GM12878 (cell line): ENCODE measurements around the gene SLX4IP. TPM values are rescaled to one million over a fixed set of nuclear protein-coding genes. Genes with fewer than 3 reads are reported as not detected.

ENCODE experiments used
- ATAC-seq: fragments of 200-7000 bp; cut with Tn5 transposase; 3 replicates; pipeline ENCODE4 v1.9.1; 2020; ENCODE audit warnings: mild to moderate bottlenecking, moderate library complexity
- BruUV-seq: library from RNA; stranded (reverse); fragments of 400-500 nt; replicated peaks from 2 replicates; lab custom pipeline; 2021; lab: Mats Ljungman, UMichigan
- CTCF ChIA-PET: fragments of 300-600 bp; sonication (Branson Sonifier 250); formaldehyde crosslinking; extraction: SDS; loops from one replicate; lab custom pipeline; 2021; ENCODE audit warnings: inconsistent platforms; lab: Yijun Ruan, JAX
- POLR2A ChIA-PET: fragments of 350-600 bp; formaldehyde crosslinking; extraction: SDS; loops from one replicate; lab custom pipeline; 2021; ENCODE audit warnings: inconsistent platforms; lab: Charles Lee
- RAD21 ChIA-PET: fragments of 300-600 bp; sonication (Branson Sonifier 250); formaldehyde crosslinking; loops from one replicate; lab custom pipeline; 2023; ENCODE audit warnings: antibody characterized with exemption; ENCODE audit not compliant: unreplicated experiment; lab: Charles Lee
- SMC1A ChIA-PET: fragments of 300-600 bp; sonication (Branson Sonifier 250); formaldehyde crosslinking; loops from one replicate; lab custom pipeline; 2023; ENCODE audit not compliant: unreplicated experiment, uncharacterized antibody; lab: Charles Lee
- DNase-seq: peaks from one replicate; pipeline ENCODE4 v3.0.0-alpha.2; 2011; ENCODE audit warnings: low read depth, low spot score
- FAIRE-seq: peaks from 3 replicates; lab custom pipeline; 2011; peaks lifted over from hg19 to GRCh38; lab: Jason Lieb, UNC
- H2AFZ ChIP-seq: 2 replicates; pipeline ENCODE4 v1.6.0; 2011; ENCODE audit warnings: low read depth, low read length, control low read depth; ENCODE audit not compliant: control insufficient read depth
- H3K27ac ChIP-seq: 2 replicates; pipeline ENCODE4 v1.5.1; 2011; ENCODE audit warnings: control low read depth; ENCODE audit not compliant: control insufficient read depth, insufficient read depth
- H3K27me3 ChIP-seq, 2 experiments: replicated peaks in 1 of 2; 2 replicates each; pipeline versions ENCODE4 v1.6.0 to v1.6.1; 2011; ENCODE audit warnings: low read length in 1 of 2; ENCODE audit not compliant: control insufficient read depth in 2 of 2, insufficient read depth in 2 of 2
- H3K36me3 ChIP-seq, 2 experiments: 2 replicates each; pipeline ENCODE4 v1.5.1; 2011; ENCODE audit warnings: low read length in 1 of 2; ENCODE audit not compliant: control insufficient read depth in 2 of 2, insufficient read depth in 2 of 2
- H3K4me1 ChIP-seq: 2 replicates; pipeline ENCODE4 v1.6.1; 2011; ENCODE audit warnings: mild to moderate bottlenecking, low read length, moderate library complexity, mixed read lengths; ENCODE audit not compliant: control insufficient read depth, insufficient read depth
- H3K4me2 ChIP-seq: 2 replicates; pipeline ENCODE4 v1.6.0; 2011; ENCODE audit warnings: control low read depth; ENCODE audit not compliant: control insufficient read depth, insufficient read depth
- H3K4me3 ChIP-seq: fragments of 200-600 bp; sonication (generic); 2 replicates; pipeline ENCODE4 v1.5.1; 2016
- H3K79me2 ChIP-seq: 2 replicates; pipeline ENCODE4 v1.6.0; 2011; ENCODE audit warnings: low read length; ENCODE audit not compliant: control insufficient read depth, insufficient read depth
- H3K9ac ChIP-seq: 2 replicates; pipeline ENCODE4 v1.8.0; 2011; ENCODE audit warnings: low read length, control low read depth, mixed read lengths; ENCODE audit not compliant: control insufficient read depth, insufficient read depth
- H3K9me3 ChIP-seq: replicated peaks from 3 replicates; pipeline ENCODE4 v1.5.1; 2011; ENCODE audit warnings: mild to moderate bottlenecking, low read length; ENCODE audit not compliant: control insufficient read depth, insufficient read depth
- H4K20me1 ChIP-seq: 2 replicates; pipeline ENCODE4 v1.6.0; 2011; ENCODE audit not compliant: control insufficient read depth, insufficient read depth
- BCLAF1 ChIP-seq: fragments of 450-650 bp; IDR thresholded peaks from 2 replicates; pipeline ENCODE4 v1.6.1; 2017; ENCODE audit warnings: antibody characterized with exemption, mild to moderate bottlenecking, moderate library complexity
- CBX5 ChIP-seq: sonication (generic); IDR thresholded peaks from 2 replicates; pipeline ENCODE4 v1.6.1; 2016; ENCODE audit warnings: low read depth, moderate library complexity, mild to moderate bottlenecking, inconsistent platforms
- EED ChIP-seq: sonication (generic); IDR thresholded peaks from 2 replicates; pipeline ENCODE4 v1.6.1; 2016; ENCODE audit warnings: antibody characterized with exemption, low read depth
- EP300 ChIP-seq, 2 experiments: fragments of 150-350 bp in 1 of 2; IDR thresholded peaks; 2 replicates each; pipeline ENCODE4 v1.6.1; 2011 to 2012; ENCODE audit warnings: low read depth in 2 of 2, low read length in 2 of 2, borderline replicate concordance in 1 of 2, improper control_type of control experiment in 1 of 2, inconsistent platforms in 1 of 2; ENCODE audit not compliant: control insufficient read depth in 1 of 2
- FOXK2 ChIP-seq: fragments of 450-650 bp; IDR thresholded peaks from 2 replicates; pipeline ENCODE4 v1.6.1; 2017; ENCODE audit warnings: mild to moderate bottlenecking, moderate library complexity
- RAD51 ChIP-seq: fragments of 450-650 bp; IDR thresholded peaks from 2 replicates; pipeline ENCODE4 v1.6.1; 2016; ENCODE audit warnings: moderate library complexity, mild to moderate bottlenecking, inconsistent platforms
- RFX5 ChIP-seq: IDR thresholded peaks from 2 replicates; pipeline ENCODE4 v1.6.1; 2011; ENCODE audit warnings: low read depth, low read length, improper control_type of control experiment
- STAT1 ChIP-seq: fragments of 450-650 bp; conservative IDR thresholded peaks from 2 replicates; pipeline ENCODE4 v1.6.1; 2014; ENCODE audit warnings: antibody characterized with exemption, mild to moderate bottlenecking
- ZBED1 ChIP-seq: IDR thresholded peaks from 2 replicates; pipeline ENCODE4 v1.6.1; 2016; ENCODE audit warnings: borderline replicate concordance
- WGBS: methylation state at CpG from one replicate; pipeline ENCODE4 v1.1.6; 2016; ENCODE audit warnings: low lambda C conversion rate; ENCODE audit not compliant: insufficient replicate concordance, insufficient coverage; ENCODE audit errors: missing lambda C conversion rate; 5-methylcytosine and 5-hydroxymethylcytosine counted together
- in situ Hi-C: fragments of 300-500 bp; cut with MboI; formaldehyde crosslinking; loops from 9 replicates; pipeline ENCODE4 v1.14.3; 2018; ENCODE audit warnings: mixed read lengths
- intact Hi-C: fragments of 100-400 bp; cut with micrococcal nuclease; formaldehyde crosslinking; loops from one replicate; pipeline ENCODE4 v1.14.2; 2022; ENCODE audit not compliant: unreplicated experiment
- polyA plus RNA-seq, 11 experiments: library from polyadenylated mRNA; depleted of rRNA in 4 of 11; unstranded in 6 of 11; stranded (reverse) in 5 of 11; fragments of >200 nt; fragmentation: Nextera tagmentation in 4 of 11; fragmentation: Illumina TruSeq in 1 of 11; extraction: Ambion mirVana in 4 of 11; extraction: Trizol in 1 of 11; gene quantifications; 1 replicate in 1 of 11; 2 replicates in 10 of 11; pipeline versions ENCODE4 v1.2.1 to v1.2.3, GENCODE V29; 2011 to 2016; ENCODE audit warnings: inconsistent platforms in 2 of 11, missing spikeins in 2 of 11, low read depth in 1 of 11
- total RNA-seq, 4 experiments: library from RNA; depleted of rRNA in 3 of 4; stranded (reverse); fragments of >200 nt in 3 of 4; fragmentation: Illumina TruSeq in 1 of 4; extraction: Trizol in 1 of 4; gene quantifications; 2 replicates each; pipeline versions ENCODE4 v1.2.1 to v1.2.3, GENCODE V29; 2013 to 2021
- TF ChIP-seq, protein P1 (sequence below), 3 experiments: IDR thresholded peaks in 2 of 3; conservative IDR thresholded peaks in 1 of 3; 2 replicates each; pipeline ENCODE4 v1.5.1; 2011; ENCODE audit warnings: low read depth in 3 of 3, low read length in 3 of 3, mild to moderate bottlenecking in 3 of 3, control low read depth in 2 of 3, moderate library complexity in 2 of 3, inconsistent platforms in 1 of 3, mixed read lengths in 1 of 3; ENCODE audit not compliant: control insufficient read depth in 2 of 3, insufficient read depth in 1 of 3; ENCODE audit errors: extremely low read depth in 1 of 3
- TF ChIP-seq, protein P2 (sequence below): fragments of 450-650 bp; formaldehyde crosslinking; IDR thresholded peaks from 2 replicates; pipeline ENCODE4 v1.4.0; 2022; ENCODE audit warnings: mild to moderate bottlenecking, moderate library complexity
- TF ChIP-seq, protein P3 (sequence below): IDR thresholded peaks from 2 replicates; pipeline ENCODE4 v1.6.1; 2012; ENCODE audit warnings: low read length, inconsistent platforms

SLX4IP gene
- total and polyA plus RNA-seq, 10 of the 15 experiments (the other 5 are each of a cell fraction or from before 2014, with no cell fraction given) = 2.2 to 11.0 (median 6.3) TPM

DNA sequence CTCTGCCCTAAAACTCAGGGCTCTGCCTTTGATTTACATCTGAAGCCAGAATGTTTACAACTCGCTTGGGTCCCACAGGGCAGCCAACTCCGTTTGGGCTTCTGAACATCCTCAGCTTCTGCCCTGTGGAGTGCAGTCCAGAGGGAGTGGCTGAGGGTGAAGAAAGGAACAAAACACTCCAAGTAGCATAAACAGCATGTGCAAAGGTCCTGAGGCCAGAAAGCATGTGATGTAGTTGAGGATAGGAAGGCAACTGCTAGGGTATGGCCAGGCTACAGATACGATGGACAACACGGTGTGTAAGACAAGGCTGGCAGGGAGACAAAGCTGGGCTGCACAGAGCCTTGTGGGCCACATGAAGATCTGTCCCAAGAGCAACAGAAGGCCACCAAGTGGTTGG is 226.2 kb downstream of the SLX4IP start:
- ATAC-seq (no peak), DNase-seq (no peak), FAIRE-seq (no peak)
- BruUV-seq = no TSS peak
- no peaks in the 10 kb centered on the region for H3K27me3 ChIP-seq
- ChIA-PET RAD21 (no interaction called here), CTCF (interaction anchor here (0.6 kb wide), 1 partner anchor 55 kb away, joined by 3 read pairs; no protein-coding TSS in a partner anchor), SMC1A (interaction anchor here (0.7 to 1.3 kb wide), 2 partner anchors 15 to 86 kb away, joined by 3 read pairs; no protein-coding TSS in a partner anchor), POLR2A (no interaction called here)
- no peak overlapping the region for H3K4me3 ChIP-seq
- H3K4me2 ChIP-seq = no peak overlapping the region
- in situ Hi-C loops (no loop called here), intact Hi-C loops (no loop called here)
- no peak overlapping the region for H2AFZ ChIP-seq
- H3K9ac ChIP-seq = no peak overlapping the region
- H3K36me3 ChIP-seq = peaks cover 0 to 2% of the 10 kb centered on the region in 2 experiments; a peak in 3 of 4 replicates
- no peaks in the 10 kb centered on the region for H3K9me3 ChIP-seq
- no peaks in the 10 kb centered on the region for H3K79me2 ChIP-seq
- H3K27ac ChIP-seq = no peak overlapping the region
- H3K4me1 ChIP-seq = 0 out of 2 replicates have a peak, but pooled peaks cover 3% of the 10 kb centered on the region
- H4K20me1 ChIP-seq = peaks cover 2% of the 10 kb centered on the region
- 44% methylated on average over 4 of the region's 4 CpGs for WGBS
- TF ChIP-seq, protein P1, sequence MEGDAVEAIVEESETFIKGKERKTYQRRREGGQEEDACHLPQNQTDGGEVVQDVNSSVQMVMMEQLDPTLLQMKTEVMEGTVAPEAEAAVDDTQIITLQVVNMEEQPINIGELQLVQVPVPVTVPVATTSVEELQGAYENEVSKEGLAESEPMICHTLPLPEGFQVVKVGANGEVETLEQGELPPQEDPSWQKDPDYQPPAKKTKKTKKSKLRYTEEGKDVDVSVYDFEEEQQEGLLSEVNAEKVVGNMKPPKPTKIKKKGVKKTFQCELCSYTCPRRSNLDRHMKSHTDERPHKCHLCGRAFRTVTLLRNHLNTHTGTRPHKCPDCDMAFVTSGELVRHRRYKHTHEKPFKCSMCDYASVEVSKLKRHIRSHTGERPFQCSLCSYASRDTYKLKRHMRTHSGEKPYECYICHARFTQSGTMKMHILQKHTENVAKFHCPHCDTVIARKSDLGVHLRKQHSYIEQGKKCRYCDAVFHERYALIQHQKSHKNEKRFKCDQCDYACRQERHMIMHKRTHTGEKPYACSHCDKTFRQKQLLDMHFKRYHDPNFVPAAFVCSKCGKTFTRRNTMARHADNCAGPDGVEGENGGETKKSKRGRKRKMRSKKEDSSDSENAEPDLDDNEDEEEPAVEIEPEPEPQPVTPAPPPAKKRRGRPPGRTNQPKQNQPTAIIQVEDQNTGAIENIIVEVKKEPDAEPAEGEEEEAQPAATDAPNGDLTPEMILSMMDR (IDR thresholded peaks at IDR 0.05 in 2 of 3, conservative IDR thresholded peaks at IDR 0.05 in 1 of 3; ENCODE audit: control insufficient read depth in 2 of 3, extremely low read depth in 1 of 3, insufficient read depth in 1 of 3, low read depth in 3 of 3, low read length in 3 of 3) = no peak
- TF ChIP-seq BCLAF1 (no peak), EP300 (IDR thresholded peaks at IDR 0.05; ENCODE audit: borderline replicate concordance in 1 of 2, control insufficient read depth in 1 of 2, low read depth in 2 of 2, low read length in 2 of 2) (no peak), STAT1 (no peak), EED (no peak), RFX5 (no peak), CBX5 (no peak), RAD51 (no peak), FOXK2 (no peak), ZBED1 (no peak)
- TF ChIP-seq, protein P2, sequence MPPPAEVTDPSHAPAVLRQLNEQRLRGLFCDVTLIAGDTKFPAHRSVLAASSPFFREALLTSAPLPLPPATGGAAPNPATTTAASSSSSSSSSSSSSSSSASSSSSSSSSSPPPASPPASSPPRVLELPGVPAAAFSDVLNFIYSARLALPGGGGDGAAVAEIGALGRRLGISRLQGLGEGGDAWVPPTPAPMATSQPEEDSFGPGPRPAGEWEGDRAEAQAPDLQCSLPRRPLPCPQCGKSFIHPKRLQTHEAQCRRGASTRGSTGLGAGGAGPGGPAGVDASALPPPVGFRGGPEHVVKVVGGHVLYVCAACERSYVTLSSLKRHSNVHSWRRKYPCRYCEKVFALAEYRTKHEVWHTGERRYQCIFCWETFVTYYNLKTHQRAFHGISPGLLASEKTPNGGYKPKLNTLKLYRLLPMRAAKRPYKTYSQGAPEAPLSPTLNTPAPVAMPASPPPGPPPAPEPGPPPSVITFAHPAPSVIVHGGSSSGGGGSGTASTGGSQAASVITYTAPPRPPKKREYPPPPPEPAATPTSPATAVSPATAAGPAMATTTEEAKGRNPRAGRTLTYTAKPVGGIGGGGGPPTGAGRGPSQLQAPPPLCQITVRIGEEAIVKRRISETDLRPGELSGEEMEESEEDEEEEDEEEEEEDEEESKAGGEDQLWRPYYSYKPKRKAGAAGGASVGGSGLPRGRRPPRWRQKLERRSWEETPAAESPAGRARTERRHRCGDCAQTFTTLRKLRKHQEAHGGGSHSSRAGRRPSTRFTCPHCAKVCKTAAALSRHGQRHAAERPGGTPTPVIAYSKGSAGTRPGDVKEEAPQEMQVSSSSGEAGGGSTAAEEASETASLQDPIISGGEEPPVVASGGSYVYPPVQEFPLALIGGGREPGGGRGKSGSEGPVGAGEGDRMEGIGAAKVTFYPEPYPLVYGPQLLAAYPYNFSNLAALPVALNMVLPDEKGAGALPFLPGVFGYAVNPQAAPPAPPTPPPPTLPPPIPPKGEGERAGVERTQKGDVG (CRISPR knock-in tag) = no peak
- TF ChIP-seq, protein P3, sequence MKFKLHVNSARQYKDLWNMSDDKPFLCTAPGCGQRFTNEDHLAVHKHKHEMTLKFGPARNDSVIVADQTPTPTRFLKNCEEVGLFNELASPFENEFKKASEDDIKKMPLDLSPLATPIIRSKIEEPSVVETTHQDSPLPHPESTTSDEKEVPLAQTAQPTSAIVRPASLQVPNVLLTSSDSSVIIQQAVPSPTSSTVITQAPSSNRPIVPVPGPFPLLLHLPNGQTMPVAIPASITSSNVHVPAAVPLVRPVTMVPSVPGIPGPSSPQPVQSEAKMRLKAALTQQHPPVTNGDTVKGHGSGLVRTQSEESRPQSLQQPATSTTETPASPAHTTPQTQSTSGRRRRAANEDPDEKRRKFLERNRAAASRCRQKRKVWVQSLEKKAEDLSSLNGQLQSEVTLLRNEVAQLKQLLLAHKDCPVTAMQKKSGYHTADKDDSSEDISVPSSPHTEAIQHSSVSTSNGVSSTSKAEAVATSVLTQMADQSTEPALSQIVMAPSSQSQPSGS = no peak
